Esophagus squamous epithelium (tissue), 5 donors: ENCODE data around the gene TMEM212. TPM values are rescaled to one million over a fixed set of nuclear protein-coding genes. Genes with fewer than 3 reads are reported as not detected.

Source experiments
- DNase-seq: peaks from one replicate; lab custom pipeline; 2025; lab: John Stamatoyannopoulos, UW
- H3K27ac ChIP-seq, 4 donors: fragments of 200-600 bp; sonication (generic); one replicate each; pipeline ENCODE4 v1.5.1; 2016 to 2019; ENCODE audit warnings: mild to moderate bottlenecking in 1 of 4
- H3K27me3 ChIP-seq, 4 donors: fragments of 200-600 bp; sonication (generic); 1 replicate in 3 of 4; 2 replicates in 1 of 4; pipeline versions ENCODE4 v1.5.1 to v1.6.0; 2017 to 2021; ENCODE audit warnings: antibody characterized with exemption in 1 of 4
- H3K36me3 ChIP-seq, 3 donors: fragments of 200-600 bp; sonication (generic); one replicate each; pipeline ENCODE4 v1.5.1; 2016 to 2019
- H3K4me1 ChIP-seq, 3 donors: fragments of 200-600 bp; sonication (generic); one replicate each; pipeline ENCODE4 v1.5.1; 2017 to 2019
- H3K4me3 ChIP-seq, 4 donors: fragments of 200-600 bp; sonication (generic); 1 replicate in 3 of 4; 2 replicates in 1 of 4; pipeline ENCODE4 v1.5.1; 2016 to 2019; ENCODE audit warnings: mild to moderate bottlenecking in 2 of 4, moderate library complexity in 1 of 4
- H3K9me3 ChIP-seq, 3 donors: fragments of 200-600 bp; sonication (generic); one replicate each; pipeline ENCODE4 v1.5.1; 2016 to 2019
- POLR2A ChIP-seq, 4 donors: fragments of 450-650 bp; IDR thresholded peaks; one replicate each; pipeline ENCODE4 v1.6.1; 2017; ENCODE audit warnings: antibody characterized with exemption in 4 of 4, mild to moderate bottlenecking in 4 of 4, moderate library complexity in 3 of 4
- WGBS, 2 donors: methylation state at CpG; one replicate each; pipeline ENCODE4 v1.1.5; 2018; 5-methylcytosine and 5-hydroxymethylcytosine counted together
- intact Hi-C: fragments of 100-400 bp; cut with DNase I; formaldehyde crosslinking; loops from one replicate; pipeline ENCODE4 v1.15.0; 2022
- total RNA-seq, 4 donors: library from RNA; depleted of rRNA; stranded (reverse); fragments of >200 nt; gene quantifications; one replicate each; pipeline ENCODE4 v1.1.0, GENCODE V29; 2016
- TF ChIP-seq, protein P1 (sequence below), 6 experiments: fragments of 450-650 bp in 4 of 6; fragments of 200-600 bp in 2 of 6; sonication (generic) in 2 of 6; IDR thresholded peaks; one replicate each; pipeline ENCODE4 v1.5.1; 2016 to 2019; ENCODE audit warnings: antibody characterized with exemption in 6 of 6, mild to moderate bottlenecking in 4 of 6, moderate library complexity in 4 of 6
- donor health status: DM: yes; HTN: yes; CAD: no.

The TMEM212 gene
- total RNA-seq, 4 donors from 2014 or later, result not detected

- 67 to 100% methylated on average over 1 to 2 of the region's 2 CpGs for WGBS, 2 donors
- intact Hi-C loops, result no loop called here
- TF ChIP-seq, protein P1, sequence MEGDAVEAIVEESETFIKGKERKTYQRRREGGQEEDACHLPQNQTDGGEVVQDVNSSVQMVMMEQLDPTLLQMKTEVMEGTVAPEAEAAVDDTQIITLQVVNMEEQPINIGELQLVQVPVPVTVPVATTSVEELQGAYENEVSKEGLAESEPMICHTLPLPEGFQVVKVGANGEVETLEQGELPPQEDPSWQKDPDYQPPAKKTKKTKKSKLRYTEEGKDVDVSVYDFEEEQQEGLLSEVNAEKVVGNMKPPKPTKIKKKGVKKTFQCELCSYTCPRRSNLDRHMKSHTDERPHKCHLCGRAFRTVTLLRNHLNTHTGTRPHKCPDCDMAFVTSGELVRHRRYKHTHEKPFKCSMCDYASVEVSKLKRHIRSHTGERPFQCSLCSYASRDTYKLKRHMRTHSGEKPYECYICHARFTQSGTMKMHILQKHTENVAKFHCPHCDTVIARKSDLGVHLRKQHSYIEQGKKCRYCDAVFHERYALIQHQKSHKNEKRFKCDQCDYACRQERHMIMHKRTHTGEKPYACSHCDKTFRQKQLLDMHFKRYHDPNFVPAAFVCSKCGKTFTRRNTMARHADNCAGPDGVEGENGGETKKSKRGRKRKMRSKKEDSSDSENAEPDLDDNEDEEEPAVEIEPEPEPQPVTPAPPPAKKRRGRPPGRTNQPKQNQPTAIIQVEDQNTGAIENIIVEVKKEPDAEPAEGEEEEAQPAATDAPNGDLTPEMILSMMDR (IDR thresholded peaks at IDR 0.05), result no peak
- no peak for TF ChIP-seq POLR2A (IDR thresholded peaks at IDR 0.05)
These were observed 2.7 kb upstream of the TMEM212 start for GRCh38 chr3:171840445-171840810.

GRCh38 chr3:171840811-171841619 lies 2.1 kb upstream of the TMEM212 start:
- no peak overlapping the region for H3K4me3 ChIP-seq
- H3K4me1 ChIP-seq, result peaks cover 0 to 9% (median 0%) of the 10 kb centered on the region in 3 donors
- no peaks in the 10 kb centered on the region for H3K9me3 ChIP-seq
- intact Hi-C loops, result no loop called here
- H3K27me3 ChIP-seq, result no peaks in the 10 kb centered on the region
- H3K27ac ChIP-seq, result no peak overlapping the region
- no peaks in the 10 kb centered on the region for H3K36me3 ChIP-seq
- 67 to 68% methylated on average over 6 of the region's 6 CpGs for WGBS, 2 donors
- no peak for DNase-seq
- TF ChIP-seq, protein P1 (IDR thresholded peaks at IDR 0.05), result no peak
- no peak for TF ChIP-seq POLR2A (IDR thresholded peaks at IDR 0.05)

More at GRCh38 chr3:171840445-171840810, 2.7 kb upstream of the TMEM212 start:
- no peak for DNase-seq
- H3K4me3 ChIP-seq, result no peak overlapping the region
- no peaks in the 10 kb centered on the region for H3K9me3 ChIP-seq
- no peaks in the 10 kb centered on the region for H3K36me3 ChIP-seq
- no peak overlapping the region for H3K27ac ChIP-seq
- peaks cover 0 to 9% (median 0%) of the 10 kb centered on the region in 3 donors for H3K4me1 ChIP-seq
- H3K27me3 ChIP-seq, result no peaks in the 10 kb centered on the region

- intact Hi-C loops, result no loop called here
- WGBS, 2 donors, result 91 to 92% methylated on average over 1 of the region's 1 CpG
- peaks cover 0 to 9% (median 0%) of the 10 kb centered on the region in 3 donors for H3K4me1 ChIP-seq
- no peak overlapping the region for H3K4me3 ChIP-seq
- H3K27ac ChIP-seq, result no peak overlapping the region
- no peaks in the 10 kb centered on the region for H3K9me3 ChIP-seq
- TF ChIP-seq, protein P1 (IDR thresholded peaks at IDR 0.05), result no peak
- no peak for TF ChIP-seq POLR2A (IDR thresholded peaks at IDR 0.05)
- no peak for DNase-seq
- no peaks in the 10 kb centered on the region for H3K27me3 ChIP-seq
- H3K36me3 ChIP-seq, result no peaks in the 10 kb centered on the region
These were observed 1.5 kb upstream of the TMEM212 start for GRCh38 chr3:171841620-171842000.

DNA sequence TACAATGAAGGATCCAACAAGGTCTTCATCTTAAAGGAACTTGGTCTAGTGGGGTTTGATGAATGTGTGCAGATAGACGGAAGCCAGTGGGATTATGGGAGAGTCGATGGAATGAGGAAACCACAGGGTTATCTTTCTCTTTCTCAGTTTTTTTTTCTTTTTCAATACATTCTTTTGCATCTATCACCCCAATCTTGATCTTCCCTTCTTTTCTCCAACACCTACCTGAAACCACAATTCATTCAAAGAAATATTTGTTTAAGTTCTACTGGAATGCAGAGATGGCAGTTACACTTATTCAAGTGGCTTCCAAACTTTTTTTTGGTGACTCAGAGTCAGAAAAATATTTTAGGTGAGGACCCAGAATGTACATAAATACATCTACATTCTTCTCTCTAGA lies 1.7 kb downstream of the TMEM212 start:
- WGBS, 2 donors, result 61 to 73% methylated on average over 2 of the region's 2 CpGs
- Histone ChIP-seq H3K27me3 (no peaks in the 10 kb centered on the region), H3K9me3 (no peaks in the 10 kb centered on the region), H3K4me1 (no peaks in the 10 kb centered on the region), H3K36me3 (no peaks in the 10 kb centered on the region), H3K27ac (no peak overlapping the region), H3K4me3 (no peak overlapping the region)
- no peak for TF ChIP-seq POLR2A (IDR thresholded peaks at IDR 0.05)
- TF ChIP-seq, protein P1 (IDR thresholded peaks at IDR 0.05), result no peak
- no peak for DNase-seq
- intact Hi-C loops, result no loop called here

DNA sequence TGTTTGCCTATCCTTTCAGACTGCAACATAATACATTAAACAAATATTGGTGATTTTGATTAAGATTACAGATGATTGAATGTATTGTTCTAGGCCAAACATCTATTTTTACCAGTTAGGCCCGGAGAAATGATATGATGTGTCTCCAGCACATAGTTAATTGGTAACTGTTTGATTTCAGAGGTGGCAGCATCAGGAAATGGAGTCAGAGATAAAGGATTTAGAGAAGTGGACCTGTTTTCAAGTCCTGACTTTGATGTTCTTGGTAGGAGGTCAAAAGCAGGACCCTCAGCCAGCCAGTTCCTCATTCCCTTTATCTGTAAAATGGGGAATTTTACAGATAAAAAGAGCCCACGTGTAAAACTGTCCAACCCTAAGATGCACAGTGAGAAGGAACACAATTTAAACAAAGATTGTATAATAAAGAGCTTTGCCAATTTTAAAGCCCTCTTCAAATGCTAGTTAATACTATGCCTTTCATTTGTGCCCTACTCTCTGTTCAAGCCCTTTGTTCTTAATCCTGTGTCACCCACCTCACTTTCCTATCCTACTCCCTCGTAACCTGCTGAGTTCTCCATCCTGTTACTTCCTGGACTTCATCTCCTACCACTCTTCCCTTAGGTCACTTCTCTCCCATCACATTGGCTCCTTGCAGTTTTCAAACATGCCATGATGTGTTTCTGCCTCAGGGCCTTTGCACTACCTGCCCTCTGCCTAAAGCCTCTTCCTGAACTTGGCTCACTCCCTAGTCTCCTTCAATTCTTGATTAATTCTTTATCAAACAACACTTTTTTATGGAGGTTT lies 2.5 kb downstream of the TMEM212 start:
- 65 to 66% methylated on average over 3 of the region's 3 CpGs for WGBS, 2 donors
- intact Hi-C loops, result no loop called here
- no peak for TF ChIP-seq POLR2A (IDR thresholded peaks at IDR 0.05)
- TF ChIP-seq, protein P1 (IDR thresholded peaks at IDR 0.05), result no peak
- H3K4me3 ChIP-seq, result no peak overlapping the region
- no peak for DNase-seq
- H3K27me3 ChIP-seq, result no peaks in the 10 kb centered on the region
- H3K27ac ChIP-seq, result no peak overlapping the region
- no peaks in the 10 kb centered on the region for H3K36me3 ChIP-seq
- no peaks in the 10 kb centered on the region for H3K4me1 ChIP-seq
- no peaks in the 10 kb centered on the region for H3K9me3 ChIP-seq
